NCI-H345 (cell line): ENCODE data around the gene GOLGA6C.
A peak's percentile ranks its signal among the peaks of the same experiment; 100 is the strongest.
"Not testable (repeated sequence)": the region's sequence is repeated elsewhere in the genome, so short reads cannot be mapped to it uniquely, and the experiment has no call there.

Source experiments
- DNase-seq: peaks from one replicate; lab custom pipeline; 2025; lab: John Stamatoyannopoulos, UW

GOLGA6C gene

GRCh38 chr15:75227112-75227511, 31.0 kb upstream of the GOLGA6C start:
- DNase-seq, result not testable (repeated sequence)

- no peak for DNase-seq
These were observed 30.4 kb upstream of the GOLGA6C start for GRCh38 chr15:75227663-75228280.

GRCh38 chr15:75228787-75229186, 29.3 kb upstream of the GOLGA6C start:
- DNase-seq, result no peak

- no peak for DNase-seq
These were observed 28.7 kb upstream of the GOLGA6C start for GRCh38 chr15:75229191-75230015.

- DNase-seq, result no peak
These were observed 28.2 kb upstream of the GOLGA6C start for GRCh38 chr15:75230016-75230343.

GRCh38 chr15:75230551-75231371, 27.4 kb upstream of the GOLGA6C start:
- no peak for DNase-seq

GRCh38 chr15:75231836-75232235, 26.3 kb upstream of the GOLGA6C start:
- DNase-seq, result no peak

- DNase-seq, result no peak
These were observed 25.8 kb upstream of the GOLGA6C start for GRCh38 chr15:75232252-75232813.

GRCh38 chr15:75232826-75233503, 25.2 kb upstream of the GOLGA6C start:
- no peak for DNase-seq

- DNase-seq, result no peak
These were observed 24.5 kb upstream of the GOLGA6C start for GRCh38 chr15:75233504-75234190.

GRCh38 chr15:75234191-75234810, 23.8 kb upstream of the GOLGA6C start:
- DNase-seq, result no peak

GRCh38 chr15:75235051-75235673, 23.0 kb upstream of the GOLGA6C start:
- no peak for DNase-seq

- no peak for DNase-seq
These were observed 22.1 kb upstream of the GOLGA6C start for GRCh38 chr15:75235760-75236729.

GRCh38 chr15:75237316-75237982, 20.7 kb upstream of the GOLGA6C start:
- no peak for DNase-seq

- DNase-seq, result no peak
These were observed 20.0 kb upstream of the GOLGA6C start for GRCh38 chr15:75238150-75238549.

GRCh38 chr15:75245741-75246140, 12.4 kb upstream of the GOLGA6C start:
- DNase-seq, result not testable (repeated sequence)

- peak; percentile 20 for DNase-seq
These were observed 9.1 kb upstream of the GOLGA6C start for GRCh38 chr15:75248991-75249390.

GRCh38 chr15:75249726-75250125, 8.4 kb upstream of the GOLGA6C start:
- no peak for DNase-seq

GRCh38 chr15:75251343-75251742, 6.8 kb upstream of the GOLGA6C start:
- DNase-seq, result not testable (repeated sequence)
